Smooth muscle cell (in vitro differentiated cells): ENCODE data around the gene ZNF695. TPM values are rescaled to one million over a fixed set of nuclear protein-coding genes. Genes with fewer than 3 reads are reported as not detected.

Experiments used
- DNase-seq: peaks from one replicate; lab custom pipeline; 2025; ENCODE audit not compliant: unreplicated experiment; lab: John Stamatoyannopoulos, UW
- H2AFZ ChIP-seq: fragments of 200-600 bp; sonication (generic); 2 replicates; pipeline ENCODE4 v1.6.0; 2016; ENCODE audit warnings: antibody characterized with exemption, low read depth, mild to moderate bottlenecking
- H3F3A ChIP-seq: fragments of 200-600 bp; sonication (generic); 2 replicates; pipeline ENCODE4 v1.6.0; 2017; ENCODE audit warnings: antibody characterized with exemption, low read depth
- H3K27ac ChIP-seq: fragments of 200-600 bp; sonication (generic); 2 replicates; pipeline ENCODE4 v1.5.1; 2016; ENCODE audit warnings: low read depth, mild to moderate bottlenecking
- H3K27me3 ChIP-seq: fragments of 200-600 bp; sonication (generic); 2 replicates; pipeline ENCODE4 v1.6.1; 2016; ENCODE audit warnings: low read depth, mild to moderate bottlenecking
- H3K36me3 ChIP-seq: fragments of 200-600 bp; sonication (generic); 2 replicates; pipeline ENCODE4 v1.5.1; 2016; ENCODE audit warnings: low read depth
- H3K4me1 ChIP-seq: fragments of 200-600 bp; sonication (generic); 2 replicates; pipeline ENCODE4 v1.5.1; 2016; ENCODE audit warnings: low read depth
- H3K4me2 ChIP-seq: fragments of 200-600 bp; sonication (generic); 2 replicates; pipeline ENCODE4 v1.6.0; 2016; ENCODE audit warnings: mild to moderate bottlenecking
- H3K4me3 ChIP-seq: fragments of 200-600 bp; sonication (generic); 2 replicates; pipeline ENCODE4 v1.5.1; 2016; ENCODE audit warnings: mild to moderate bottlenecking
- H3K79me2 ChIP-seq: fragments of 200-600 bp; sonication (generic); 2 replicates; pipeline ENCODE4 v1.6.0; 2016; ENCODE audit warnings: low read depth, mild to moderate bottlenecking
- H3K9ac ChIP-seq: fragments of 200-600 bp; sonication (generic); 2 replicates; pipeline ENCODE4 v1.6.0; 2016; ENCODE audit warnings: low read depth
- H3K9me3 ChIP-seq: fragments of 200-600 bp; sonication (generic); replicated peaks from 2 replicates; pipeline ENCODE4 v1.5.1; 2016; ENCODE audit warnings: low read depth
- H4K20me1 ChIP-seq: fragments of 200-600 bp; sonication (generic); 2 replicates; pipeline ENCODE4 v1.6.0; 2016; ENCODE audit warnings: low read depth
- WGBS: methylation state at CpG from one replicate; pipeline ENCODE4 v1.1.7; 2016; ENCODE audit warnings: low lambda C conversion rate; 5-methylcytosine and 5-hydroxymethylcytosine counted together
- polyA plus RNA-seq: library from polyadenylated mRNA; unstranded; fragments of >200 nt; fragmentation: Nextera tagmentation; extraction: Ambion mirVana; gene quantifications from 2 replicates; pipeline ENCODE4 v1.2.1, GENCODE V29; 2016
- total RNA-seq: library from RNA; depleted of rRNA; stranded (reverse); fragments of >200 nt; gene quantifications from 2 replicates; pipeline ENCODE4 v1.2.3, GENCODE V29; 2014
- TF ChIP-seq, protein P1 (sequence below): fragments of 200-600 bp; sonication (generic); IDR thresholded peaks from 2 replicates; pipeline ENCODE4 v1.5.1; 2017; ENCODE audit warnings: borderline replicate concordance, mild to moderate bottlenecking, antibody characterized with exemption; ENCODE audit not compliant: insufficient read depth, poor library complexity, severe bottlenecking

Gene ZNF695
- total and polyA plus RNA-seq, 2 experiments from 2014 or later: 0.54 to 2.7 TPM

DNA sequence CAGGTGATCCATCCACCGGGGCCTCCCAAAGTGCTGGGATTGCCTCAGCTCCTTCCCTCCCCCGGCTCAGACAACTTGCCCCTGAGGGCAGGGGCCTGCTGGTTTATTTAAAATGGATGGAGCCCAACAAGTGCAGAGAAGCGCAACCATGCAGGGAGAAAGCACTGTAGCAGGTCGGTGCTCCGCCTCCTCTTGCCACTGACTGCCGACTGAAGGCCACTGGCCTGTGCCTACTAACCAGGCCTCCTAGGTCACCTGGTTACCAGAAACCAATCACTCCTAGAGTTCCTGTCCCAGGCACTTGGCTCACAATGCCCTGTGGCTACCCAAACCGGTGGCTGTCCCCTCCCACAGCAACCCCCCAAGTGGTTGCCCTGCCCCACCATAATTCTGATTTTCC lies 35.9 kb downstream of the ZNF695 start:
- 93% methylated on average over 7 of the region's 7 CpGs for WGBS
- DNase-seq: no peak
- Histone ChIP-seq H3K9ac (no peak overlapping the region), H3K36me3 (no peaks in the 10 kb centered on the region), H3F3A (no peaks in the 10 kb centered on the region), H4K20me1 (no peaks in the 10 kb centered on the region), H3K27ac (no peak overlapping the region), H3K4me2 (no peak overlapping the region), H3K9me3 (no peaks in the 10 kb centered on the region), H3K79me2 (no peaks in the 10 kb centered on the region), H3K4me1 (no peaks in the 10 kb centered on the region), H2AFZ (no peak overlapping the region), H3K27me3 (no peaks in the 10 kb centered on the region), H3K4me3 (no peak overlapping the region)
- TF ChIP-seq, protein P1, sequence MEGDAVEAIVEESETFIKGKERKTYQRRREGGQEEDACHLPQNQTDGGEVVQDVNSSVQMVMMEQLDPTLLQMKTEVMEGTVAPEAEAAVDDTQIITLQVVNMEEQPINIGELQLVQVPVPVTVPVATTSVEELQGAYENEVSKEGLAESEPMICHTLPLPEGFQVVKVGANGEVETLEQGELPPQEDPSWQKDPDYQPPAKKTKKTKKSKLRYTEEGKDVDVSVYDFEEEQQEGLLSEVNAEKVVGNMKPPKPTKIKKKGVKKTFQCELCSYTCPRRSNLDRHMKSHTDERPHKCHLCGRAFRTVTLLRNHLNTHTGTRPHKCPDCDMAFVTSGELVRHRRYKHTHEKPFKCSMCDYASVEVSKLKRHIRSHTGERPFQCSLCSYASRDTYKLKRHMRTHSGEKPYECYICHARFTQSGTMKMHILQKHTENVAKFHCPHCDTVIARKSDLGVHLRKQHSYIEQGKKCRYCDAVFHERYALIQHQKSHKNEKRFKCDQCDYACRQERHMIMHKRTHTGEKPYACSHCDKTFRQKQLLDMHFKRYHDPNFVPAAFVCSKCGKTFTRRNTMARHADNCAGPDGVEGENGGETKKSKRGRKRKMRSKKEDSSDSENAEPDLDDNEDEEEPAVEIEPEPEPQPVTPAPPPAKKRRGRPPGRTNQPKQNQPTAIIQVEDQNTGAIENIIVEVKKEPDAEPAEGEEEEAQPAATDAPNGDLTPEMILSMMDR: no peak

DNA sequence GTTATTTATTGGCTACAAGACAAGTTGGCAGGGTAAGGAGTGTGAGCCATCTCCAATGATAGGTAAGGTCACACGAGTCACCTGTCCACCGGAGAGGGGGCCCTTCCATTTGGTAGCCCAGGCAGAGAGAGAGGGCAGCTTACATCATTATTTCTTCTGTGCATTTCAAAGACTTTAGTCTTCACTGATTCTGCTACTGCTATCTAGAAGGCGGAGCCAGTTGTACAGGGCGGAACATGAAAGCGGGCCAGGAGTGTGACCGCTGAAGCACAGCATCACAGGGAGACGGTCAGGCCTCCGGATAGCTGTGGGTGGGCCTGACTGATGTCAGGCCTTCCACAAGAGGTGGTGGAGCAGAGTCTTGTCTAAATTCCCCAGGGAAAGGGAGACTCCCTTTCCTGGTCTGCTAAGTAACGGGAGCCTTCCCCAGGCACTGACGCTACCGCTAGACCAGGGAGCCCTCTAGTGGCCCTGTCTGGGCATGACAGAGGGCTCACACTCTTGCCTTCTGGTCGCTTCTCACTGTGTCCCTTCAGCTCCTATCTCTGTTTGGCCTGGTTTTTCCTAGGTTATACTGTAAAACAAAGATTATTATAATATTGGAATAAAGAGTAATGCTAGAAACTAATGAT lies 36.7 kb downstream of the ZNF695 start:
- Histone ChIP-seq H3K4me3 (no peak overlapping the region), H3K9me3 (no peaks in the 10 kb centered on the region), H3K79me2 (no peaks in the 10 kb centered on the region), H3K4me2 (peak overlapping the region; percentile 67), H3K27me3 (no peaks in the 10 kb centered on the region), H3K27ac (no peak overlapping the region), H3K36me3 (no peaks in the 10 kb centered on the region), H3K9ac (no peak overlapping the region), H2AFZ (no peak overlapping the region), H3K4me1 (no peaks in the 10 kb centered on the region), H4K20me1 (no peaks in the 10 kb centered on the region), H3F3A (no peaks in the 10 kb centered on the region)
- WGBS: 77% methylated on average over 12 of the region's 12 CpGs
- TF ChIP-seq, protein P1: peak; percentile 70
- no peak for DNase-seq

DNA sequence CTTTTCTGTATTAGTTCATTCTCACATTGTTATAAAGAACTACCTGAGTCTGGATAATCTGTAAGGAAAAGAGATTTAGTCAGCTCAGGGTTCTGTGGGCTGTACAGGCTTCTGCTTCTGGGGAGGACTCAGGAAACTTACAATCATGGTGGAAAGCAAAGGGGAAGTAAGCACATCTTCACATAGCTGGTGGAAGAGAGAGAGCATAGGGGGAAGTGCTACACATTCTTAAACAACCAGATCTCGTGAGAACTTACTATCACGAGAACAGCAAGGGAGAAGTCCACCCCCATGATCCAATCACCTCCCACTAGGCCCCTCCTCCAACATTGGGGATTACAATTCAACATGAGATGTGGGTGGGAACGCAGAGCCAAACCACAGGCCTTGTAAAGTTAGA lies 38.2 kb downstream of the ZNF695 start:
- no peak overlapping the region for H3K4me2 ChIP-seq
- H3K79me2 ChIP-seq: no peaks in the 10 kb centered on the region
- H4K20me1 ChIP-seq: no peaks in the 10 kb centered on the region
- 95% methylated on average over 3 of the region's 3 CpGs for WGBS
- no peaks in the 10 kb centered on the region for H3K36me3 ChIP-seq
- no peak overlapping the region for H3K27ac ChIP-seq
- no peak for DNase-seq
- H3F3A ChIP-seq: no peaks in the 10 kb centered on the region
- no peak overlapping the region for H3K9ac ChIP-seq
- H3K9me3 ChIP-seq: no peaks in the 10 kb centered on the region
- no peak overlapping the region for H3K4me3 ChIP-seq
- no peaks in the 10 kb centered on the region for H3K4me1 ChIP-seq
- H3K27me3 ChIP-seq: no peaks in the 10 kb centered on the region
- H2AFZ ChIP-seq: no peak overlapping the region
- TF ChIP-seq, protein P1: no peak

DNA sequence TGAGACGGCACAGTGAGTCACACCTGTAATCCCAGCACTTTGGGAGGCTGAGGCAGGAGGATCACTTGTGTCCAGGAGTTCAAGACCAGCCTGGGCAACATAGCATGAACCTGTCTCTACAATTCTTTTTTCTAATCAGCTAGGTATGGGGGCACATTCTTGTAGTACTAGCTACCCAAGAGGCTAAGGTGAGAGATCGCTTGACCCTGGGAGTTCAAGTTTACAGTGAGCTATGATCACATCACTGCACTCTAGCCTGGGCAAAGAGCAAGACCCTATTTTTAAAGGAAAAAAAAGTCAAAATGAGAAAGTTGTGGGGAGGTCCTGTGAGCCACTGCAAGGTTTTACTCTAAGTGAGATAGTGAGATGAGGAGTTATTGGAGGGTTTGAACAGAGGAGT lies 41.4 kb downstream of the ZNF695 start:
- H3K4me2 ChIP-seq: no peak overlapping the region
- no peak overlapping the region for H3K27ac ChIP-seq
- H3K36me3 ChIP-seq: no peaks in the 10 kb centered on the region
- H3F3A ChIP-seq: no peaks in the 10 kb centered on the region
- no peak overlapping the region for H2AFZ ChIP-seq
- TF ChIP-seq, protein P1: no peak
- H4K20me1 ChIP-seq: no peaks in the 10 kb centered on the region
- DNase-seq: no peak
- H3K9me3 ChIP-seq: no peaks in the 10 kb centered on the region
- no peak overlapping the region for H3K9ac ChIP-seq
- H3K79me2 ChIP-seq: no peaks in the 10 kb centered on the region
- no peaks in the 10 kb centered on the region for H3K27me3 ChIP-seq
- 100% methylated on average over 2 of the region's 2 CpGs for WGBS
- no peak overlapping the region for H3K4me3 ChIP-seq
- peaks cover 10% of the 10 kb centered on the region for H3K4me1 ChIP-seq
